Measurements from ENCODE around the gene FCHSD2.

The FCHSD2 gene

DNA sequence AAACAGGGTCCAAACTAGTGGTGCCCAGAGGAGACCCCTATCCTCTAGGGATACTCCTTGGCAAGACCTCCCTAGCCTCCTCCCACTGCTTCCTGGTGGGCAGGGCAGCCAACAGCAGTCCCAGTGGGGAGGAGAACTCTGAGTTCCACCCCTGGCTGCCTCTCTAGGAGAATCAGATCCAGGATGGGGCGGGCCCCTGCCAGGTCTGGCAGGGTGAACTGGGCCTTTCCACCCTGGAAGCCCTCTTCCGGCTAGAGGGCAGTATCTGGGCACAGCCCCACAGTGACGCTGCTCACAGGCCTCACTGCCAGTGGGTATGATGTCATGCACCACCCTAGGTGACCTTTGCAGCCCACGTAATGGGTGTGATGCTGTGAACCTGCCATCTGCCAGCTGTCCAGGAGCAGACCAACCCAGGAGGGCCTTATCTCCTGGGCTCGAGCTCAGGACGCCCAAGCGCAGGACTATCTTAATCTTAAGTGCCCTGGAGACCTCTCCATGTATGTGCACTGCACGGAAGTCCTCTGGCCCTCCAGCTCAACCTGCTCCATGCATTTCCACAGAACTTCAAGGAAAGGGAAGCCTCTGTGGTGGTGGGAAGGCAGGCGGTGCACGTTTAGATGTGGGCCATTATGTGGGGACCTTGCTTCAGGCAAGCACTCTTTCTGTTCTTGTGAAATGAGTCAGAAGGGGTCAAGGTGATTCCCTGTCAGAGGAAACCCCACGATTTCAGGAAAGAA, 31.8 kb upstream of the FCHSD2 start:
- no peak for DNase-seq (ENCODE audit: low read depth)
- H3K4me3 ChIP-seq (ENCODE audit: low read depth, low read length), result no peak overlapping the region
- TF ChIP-seq, protein P1, sequence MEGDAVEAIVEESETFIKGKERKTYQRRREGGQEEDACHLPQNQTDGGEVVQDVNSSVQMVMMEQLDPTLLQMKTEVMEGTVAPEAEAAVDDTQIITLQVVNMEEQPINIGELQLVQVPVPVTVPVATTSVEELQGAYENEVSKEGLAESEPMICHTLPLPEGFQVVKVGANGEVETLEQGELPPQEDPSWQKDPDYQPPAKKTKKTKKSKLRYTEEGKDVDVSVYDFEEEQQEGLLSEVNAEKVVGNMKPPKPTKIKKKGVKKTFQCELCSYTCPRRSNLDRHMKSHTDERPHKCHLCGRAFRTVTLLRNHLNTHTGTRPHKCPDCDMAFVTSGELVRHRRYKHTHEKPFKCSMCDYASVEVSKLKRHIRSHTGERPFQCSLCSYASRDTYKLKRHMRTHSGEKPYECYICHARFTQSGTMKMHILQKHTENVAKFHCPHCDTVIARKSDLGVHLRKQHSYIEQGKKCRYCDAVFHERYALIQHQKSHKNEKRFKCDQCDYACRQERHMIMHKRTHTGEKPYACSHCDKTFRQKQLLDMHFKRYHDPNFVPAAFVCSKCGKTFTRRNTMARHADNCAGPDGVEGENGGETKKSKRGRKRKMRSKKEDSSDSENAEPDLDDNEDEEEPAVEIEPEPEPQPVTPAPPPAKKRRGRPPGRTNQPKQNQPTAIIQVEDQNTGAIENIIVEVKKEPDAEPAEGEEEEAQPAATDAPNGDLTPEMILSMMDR (IDR thresholded peaks at IDR 0.05; ENCODE audit: control insufficient read depth, extremely low read depth, insufficient read depth), result no peak

DNA sequence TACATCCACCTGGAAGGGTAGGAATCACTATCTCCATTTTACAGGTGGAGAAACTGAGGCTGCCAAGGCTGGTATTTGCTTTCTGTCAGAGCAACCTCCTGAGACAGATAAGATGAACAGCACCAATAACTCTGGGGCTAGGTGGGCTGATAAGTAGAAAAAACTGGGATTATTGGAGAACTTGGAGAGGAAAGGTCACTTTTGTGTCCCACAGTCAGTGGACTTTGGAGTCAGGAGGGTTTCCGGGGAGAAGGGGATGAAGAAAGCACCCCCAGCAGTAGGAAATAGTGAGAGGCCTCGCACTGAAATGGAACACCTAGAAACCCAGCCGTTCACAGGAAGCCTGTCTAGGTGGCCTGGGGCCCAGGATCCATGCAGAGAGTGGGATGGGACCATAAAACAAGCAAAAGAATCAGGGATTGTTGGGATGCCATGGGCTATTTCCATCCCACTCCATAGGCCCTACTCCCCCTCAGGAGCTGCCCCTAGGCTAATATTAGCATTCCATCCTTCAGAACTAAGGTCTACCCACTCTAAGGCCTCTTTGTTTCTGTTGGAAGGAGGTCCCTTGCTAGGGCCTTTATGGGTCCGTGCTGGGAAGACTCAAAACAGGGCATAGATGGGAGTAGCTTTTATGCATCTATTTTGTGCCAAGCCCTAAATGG, 31.0 kb upstream of the FCHSD2 start:
- H3K4me3 ChIP-seq (ENCODE audit: low read depth, low read length), result no peak overlapping the region
- TF ChIP-seq, protein P1 (IDR thresholded peaks at IDR 0.05; ENCODE audit: control insufficient read depth, extremely low read depth, insufficient read depth), result no peak
- DNase-seq (ENCODE audit: low read depth), result no peak

DNA sequence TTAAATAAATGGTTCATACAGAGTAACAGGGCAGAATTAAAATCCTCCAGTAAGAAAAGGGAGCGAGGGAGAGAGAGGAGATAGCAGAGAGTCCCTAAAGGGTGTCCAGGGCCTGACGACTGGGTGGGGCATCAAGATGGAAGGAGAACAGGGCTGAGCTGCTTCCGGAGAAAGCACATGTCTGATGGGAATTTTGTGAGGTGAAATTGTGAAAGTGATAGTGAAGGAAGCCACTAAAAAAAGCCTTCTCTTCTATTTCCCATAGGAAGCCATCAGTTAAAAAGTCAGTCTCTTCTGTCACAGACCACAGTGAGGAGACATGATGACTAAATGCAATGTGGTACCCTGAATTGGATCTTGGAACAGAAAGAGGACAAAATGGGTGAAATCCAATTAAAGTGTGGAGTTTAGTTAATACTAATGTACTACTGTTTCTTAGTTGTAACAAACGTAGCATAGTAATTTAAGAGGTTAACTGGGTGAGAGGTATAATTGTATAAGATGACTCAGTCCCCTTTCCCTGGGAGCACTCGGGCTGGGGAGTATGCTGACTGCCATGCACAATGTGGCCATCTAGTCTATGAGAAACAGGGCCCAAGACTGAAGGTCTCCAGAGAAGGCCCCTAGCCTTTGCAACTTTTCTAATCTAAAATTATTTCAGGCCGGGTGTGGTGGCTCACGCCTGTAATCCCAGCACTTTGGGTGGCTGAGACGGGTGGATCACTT, 29.5 kb upstream of the FCHSD2 start:
- TF ChIP-seq, protein P1 (IDR thresholded peaks at IDR 0.05; ENCODE audit: control insufficient read depth, extremely low read depth, insufficient read depth), result no peak
- no peak overlapping the region for H3K4me3 ChIP-seq (ENCODE audit: low read depth, low read length)
- DNase-seq (ENCODE audit: low read depth), result no peak

DNA sequence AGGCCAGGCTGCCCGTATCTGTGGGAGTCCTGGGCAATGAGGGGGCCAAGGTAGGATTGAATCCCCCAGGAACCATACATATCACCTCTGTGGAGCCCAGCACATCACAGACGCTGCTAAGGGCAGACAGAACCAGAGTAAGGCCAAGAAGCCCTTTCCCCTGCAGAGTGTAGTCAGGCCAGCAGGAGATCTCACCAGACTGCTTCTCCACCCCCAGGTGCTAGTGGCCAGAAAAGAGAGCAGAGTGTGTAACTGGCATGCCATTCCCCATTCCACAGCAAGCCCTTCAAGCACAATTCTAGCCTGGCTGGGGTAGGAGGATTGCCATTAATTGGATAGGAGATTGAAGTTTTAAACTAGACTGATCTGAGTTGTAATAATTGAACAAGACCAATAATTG, 28.0 kb upstream of the FCHSD2 start:
- TF ChIP-seq, protein P1 (IDR thresholded peaks at IDR 0.05; ENCODE audit: control insufficient read depth, extremely low read depth, insufficient read depth), result no peak
- no peak overlapping the region for H3K4me3 ChIP-seq (ENCODE audit: low read depth, low read length)
- no peak for DNase-seq (ENCODE audit: low read depth)

DNA sequence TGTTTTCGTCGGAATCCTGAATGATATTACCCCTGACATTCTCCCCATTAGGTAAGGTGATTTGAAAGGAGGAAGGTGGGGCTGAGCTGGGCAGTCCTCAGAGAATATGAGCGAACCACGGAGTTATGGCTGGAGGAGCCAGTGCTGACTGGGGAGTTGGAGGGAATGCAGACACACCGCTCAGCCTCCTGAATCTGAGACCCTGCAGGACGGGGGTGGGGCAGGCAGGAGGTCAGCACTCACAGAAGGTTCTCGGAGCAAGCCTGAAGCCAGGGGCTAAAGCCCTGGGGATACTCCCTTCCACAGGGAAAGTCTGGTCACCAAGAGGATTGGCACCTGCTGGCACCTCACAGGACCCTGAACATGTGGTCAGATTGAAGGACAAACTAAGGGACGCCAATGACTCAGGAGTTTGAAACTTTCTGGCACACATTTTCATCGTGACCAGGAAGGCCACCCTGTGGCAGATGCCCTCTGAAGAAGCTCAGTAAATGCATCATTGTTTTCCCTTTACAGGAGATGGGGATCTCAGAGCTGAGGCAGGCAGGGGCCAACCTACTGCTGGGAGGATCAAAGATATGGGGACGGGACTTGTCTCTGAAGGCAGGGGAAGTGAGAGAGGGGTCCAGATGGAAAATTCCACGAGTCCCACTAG, 26.9 kb upstream of the FCHSD2 start:
- H3K4me3 ChIP-seq (ENCODE audit: low read depth, low read length), result no peak overlapping the region
- DNase-seq (ENCODE audit: low read depth), result no peak

DNA sequence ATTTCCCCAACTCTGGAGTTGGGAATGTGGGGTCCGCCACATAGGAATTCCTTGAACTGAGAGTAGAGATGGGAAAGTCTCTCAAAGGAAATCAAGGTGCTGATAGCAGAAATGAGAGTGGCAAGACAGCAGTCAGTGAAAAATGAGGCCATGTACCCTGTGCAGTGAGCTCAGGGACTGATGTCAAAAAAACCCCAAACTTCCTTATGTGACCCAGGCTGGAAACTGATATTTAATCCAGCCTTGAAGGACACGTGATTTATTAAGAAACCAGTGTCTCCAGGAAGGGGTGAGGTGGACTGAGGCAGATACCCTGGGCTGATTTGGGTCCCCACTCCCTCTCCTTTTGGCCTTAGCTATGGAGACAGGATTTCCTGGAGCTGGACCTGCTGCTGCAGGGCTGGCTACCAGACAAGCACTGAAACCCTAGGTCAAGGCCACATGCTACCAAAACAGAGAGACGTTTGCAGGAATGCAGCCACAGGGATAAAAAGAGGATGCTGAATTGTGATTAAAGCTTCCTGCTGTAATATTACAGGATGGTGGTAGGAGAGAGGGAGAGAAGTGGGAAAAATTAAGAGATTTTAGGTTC, 25.3 kb upstream of the FCHSD2 start:
- TF ChIP-seq, protein P1 (IDR thresholded peaks at IDR 0.05; ENCODE audit: control insufficient read depth, extremely low read depth, insufficient read depth), result no peak
- no peak overlapping the region for H3K4me3 ChIP-seq (ENCODE audit: low read depth, low read length)

More for the DNA sequence above, 26.9 kb upstream of the FCHSD2 start:
- TF ChIP-seq, protein P1 (IDR thresholded peaks at IDR 0.05; ENCODE audit: control insufficient read depth, extremely low read depth, insufficient read depth), result no peak

More for the DNA sequence above, 25.3 kb upstream of the FCHSD2 start:
- DNase-seq (ENCODE audit: low read depth), result no peak

Data from LNCaP clone FGC (cell line).